T-helper 1 cell treated with Interleukin-12 subunit alpha and Interleukin-12 subunit beta and Interleukin-4 antibody, amounts not matched to agents 30 μg/mL and 1 μg/mL, for 36 hours (primary cell): ENCODE results near the gene ERAP2.

Source experiments
- H3K27ac Mint-ChIP-seq: one replicate; pipeline ENCODE4 v1.8.0; 2021; ENCODE audit warnings: mild to moderate bottlenecking, mixed read lengths
- H3K27me3 Mint-ChIP-seq: one replicate; pipeline ENCODE4 v1.8.0; 2021; ENCODE audit warnings: low read depth, mixed read lengths
- H3K36me3 Mint-ChIP-seq: one replicate; pipeline ENCODE4 v1.8.0; 2021; ENCODE audit warnings: low read depth, mixed read lengths
- H3K4me1 Mint-ChIP-seq: one replicate; pipeline ENCODE4 v1.8.0; 2021; ENCODE audit warnings: low read depth, mixed read lengths
- H3K4me3 Mint-ChIP-seq: one replicate; pipeline ENCODE4 v1.8.0; 2021; ENCODE audit warnings: mild to moderate bottlenecking, moderate library complexity, mixed read lengths
- H3K9me3 Mint-ChIP-seq: one replicate; pipeline ENCODE4 v1.8.0; 2021; ENCODE audit warnings: mixed read lengths

The ERAP2 gene

GRCh38 chr5:96968074-96968473 lies 91.8 kb downstream of the ERAP2 start:
- Mint-ChIP-seq H3K36me3 (peaks cover 33% of the 10 kb centered on the region), H3K27me3 (no peaks in the 10 kb centered on the region), H3K27ac (no peak overlapping the region), H3K4me3 (no peak overlapping the region), H3K4me1 (peaks cover 49% of the 10 kb centered on the region), H3K9me3 (no peaks in the 10 kb centered on the region)

DNA sequence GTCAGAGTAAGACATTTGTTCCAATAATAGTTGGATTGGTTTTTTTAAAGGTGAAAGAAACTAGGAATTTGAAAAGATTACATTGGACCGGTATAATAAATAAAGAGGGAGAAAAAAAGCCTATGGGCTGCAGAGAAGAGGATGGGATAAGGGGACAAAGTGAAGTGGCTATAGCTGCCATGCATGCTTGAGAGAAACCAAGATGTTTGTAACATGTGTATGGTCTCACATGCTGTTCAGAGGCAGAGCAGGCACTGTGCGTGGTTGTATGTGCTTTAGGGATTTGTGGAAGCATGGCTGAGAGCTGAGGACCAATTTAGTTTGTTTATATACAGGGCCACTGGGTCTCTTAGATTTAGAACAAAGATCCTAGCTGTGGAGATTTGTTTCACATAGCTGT lies 92.3 kb downstream of the ERAP2 start:
- Mint-ChIP-seq H3K9me3 (no peaks in the 10 kb centered on the region), H3K4me3 (no peak overlapping the region), H3K27ac (no peak overlapping the region), H3K27me3 (no peaks in the 10 kb centered on the region), H3K36me3 (peaks cover 33% of the 10 kb centered on the region), H3K4me1 (peaks cover 45% of the 10 kb centered on the region)
